PFSK-1 (cell line): Measurements from ENCODE around the gene PHRF1.

Experiments used
- FOXP2 ChIP-seq: optimal IDR thresholded peaks from 2 replicates; pipeline ENCODE3; 2011; ENCODE audit warnings: borderline replicate concordance, control low read depth, inconsistent platforms; ENCODE audit not compliant: insufficient read depth; ENCODE audit errors: extremely low read length, extremely low read depth
- POLR2AphosphoS5 ChIP-seq: IDR thresholded peaks from 2 replicates; pipeline ENCODE4 v1.6.1; 2012; ENCODE audit warnings: low read depth, mild to moderate bottlenecking, control low read depth, low read length, moderate library complexity
- SIN3A ChIP-seq: IDR thresholded peaks from 2 replicates; pipeline ENCODE4 v1.6.1; 2012; ENCODE audit warnings: mild to moderate bottlenecking, low read length, moderate library complexity, borderline replicate concordance; ENCODE audit not compliant: insufficient read depth
- TAF1 ChIP-seq: IDR thresholded peaks from 2 replicates; pipeline ENCODE4 v1.6.1; 2012; ENCODE audit warnings: low read length, control low read depth, borderline replicate concordance; ENCODE audit not compliant: insufficient read depth
- TF ChIP-seq, protein P1 (sequence below), 2 experiments: IDR thresholded peaks; 2 replicates each; pipeline versions ENCODE4 v1.6.1 to v1.8.0; 2011 to 2012; ENCODE audit warnings: low read depth in 2 of 2, low read length in 2 of 2, control low read depth in 1 of 2, inconsistent platforms in 1 of 2, mild to moderate bottlenecking in 1 of 2, moderate library complexity in 1 of 2; ENCODE audit not compliant: insufficient read depth in 1 of 2

Gene PHRF1

DNA sequence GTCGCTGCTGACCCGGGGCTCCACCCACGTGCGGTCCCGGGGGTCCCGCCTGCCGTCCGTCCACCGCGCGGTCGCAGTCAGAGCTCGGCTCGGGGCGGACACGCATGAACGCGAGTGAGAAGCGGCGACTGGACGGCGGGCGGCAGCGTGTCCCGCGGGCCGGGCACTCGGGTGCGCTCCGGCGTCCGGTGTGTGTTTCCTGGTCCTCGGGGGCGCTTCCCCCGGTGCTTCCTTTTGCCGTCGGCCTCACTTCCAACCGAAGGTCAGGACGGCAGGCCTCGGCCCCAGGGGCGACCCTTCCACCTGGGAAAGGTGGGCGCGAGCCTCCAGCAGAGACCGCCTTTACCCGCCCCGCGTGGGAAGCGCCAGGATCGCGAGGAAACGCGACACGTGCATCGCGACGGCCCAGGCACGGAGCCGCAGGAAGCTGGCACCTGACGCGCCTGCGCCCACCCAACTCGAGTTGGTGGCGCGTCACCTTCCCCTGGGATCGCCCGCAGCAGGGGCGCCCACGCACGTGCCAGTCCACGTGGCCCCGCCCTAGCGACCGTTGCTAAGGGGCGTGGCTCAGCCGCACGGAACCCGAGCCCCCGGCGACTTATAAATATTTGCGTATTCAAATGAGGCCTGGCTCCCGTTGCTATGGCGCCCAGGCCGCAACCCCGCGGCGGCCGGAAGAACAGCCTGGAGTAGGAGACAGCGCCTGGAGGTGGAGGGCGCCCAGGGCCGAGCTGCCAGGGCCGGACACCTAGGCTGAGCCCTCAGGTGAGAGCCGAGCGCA is 39.2 kb upstream of the PHRF1 start, which contains the start of gene LRRC56:
Gene LRRC56 (plus strand): TSS at position 687 of the 781 bp plus-strand sequence. CDS start 3,158 bp downstream, outside the sequence.
- TF ChIP-seq FOXP2 (no peak), SIN3A (no peak)

DNA sequence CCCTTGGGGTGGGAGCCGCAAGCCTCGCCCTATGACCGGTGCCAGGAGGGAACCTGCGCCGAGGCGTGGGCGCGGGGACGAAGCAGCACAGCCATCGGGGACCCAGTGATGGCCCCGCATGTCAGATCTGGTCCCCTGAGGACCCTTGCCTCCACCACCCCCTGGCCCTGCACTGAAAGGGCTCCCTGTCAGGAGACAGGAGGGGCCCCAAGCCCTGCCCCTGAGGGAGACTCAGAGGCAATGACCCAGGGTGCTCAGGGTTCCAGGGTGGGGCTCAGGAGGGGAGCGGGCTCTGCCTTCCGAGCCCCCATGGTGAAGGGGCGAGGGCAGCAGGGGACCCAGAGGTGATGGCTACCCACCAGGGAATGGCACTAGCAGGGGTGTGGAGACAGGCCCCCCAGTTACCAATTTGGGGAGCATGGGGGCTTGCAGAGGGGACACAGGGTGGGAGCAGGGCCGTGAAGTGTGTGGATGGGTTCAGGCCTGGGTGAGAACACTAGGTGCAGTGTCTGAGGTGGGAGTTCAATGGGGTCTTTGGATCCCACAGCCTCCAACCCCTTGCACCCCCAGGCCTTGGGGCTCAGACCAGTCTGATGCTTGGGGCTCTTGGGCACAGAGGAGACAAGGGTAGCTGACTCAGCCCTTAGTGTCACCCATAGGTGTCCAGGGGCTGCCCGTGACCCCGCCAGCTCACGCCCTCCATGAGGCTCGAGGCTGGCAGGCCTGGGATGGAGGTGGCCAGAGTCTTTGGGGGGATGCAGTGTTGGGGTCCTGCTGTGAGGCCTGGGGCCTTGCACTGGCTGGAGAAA is 38.4 kb upstream of the PHRF1 start:
- TF ChIP-seq, protein P1, sequence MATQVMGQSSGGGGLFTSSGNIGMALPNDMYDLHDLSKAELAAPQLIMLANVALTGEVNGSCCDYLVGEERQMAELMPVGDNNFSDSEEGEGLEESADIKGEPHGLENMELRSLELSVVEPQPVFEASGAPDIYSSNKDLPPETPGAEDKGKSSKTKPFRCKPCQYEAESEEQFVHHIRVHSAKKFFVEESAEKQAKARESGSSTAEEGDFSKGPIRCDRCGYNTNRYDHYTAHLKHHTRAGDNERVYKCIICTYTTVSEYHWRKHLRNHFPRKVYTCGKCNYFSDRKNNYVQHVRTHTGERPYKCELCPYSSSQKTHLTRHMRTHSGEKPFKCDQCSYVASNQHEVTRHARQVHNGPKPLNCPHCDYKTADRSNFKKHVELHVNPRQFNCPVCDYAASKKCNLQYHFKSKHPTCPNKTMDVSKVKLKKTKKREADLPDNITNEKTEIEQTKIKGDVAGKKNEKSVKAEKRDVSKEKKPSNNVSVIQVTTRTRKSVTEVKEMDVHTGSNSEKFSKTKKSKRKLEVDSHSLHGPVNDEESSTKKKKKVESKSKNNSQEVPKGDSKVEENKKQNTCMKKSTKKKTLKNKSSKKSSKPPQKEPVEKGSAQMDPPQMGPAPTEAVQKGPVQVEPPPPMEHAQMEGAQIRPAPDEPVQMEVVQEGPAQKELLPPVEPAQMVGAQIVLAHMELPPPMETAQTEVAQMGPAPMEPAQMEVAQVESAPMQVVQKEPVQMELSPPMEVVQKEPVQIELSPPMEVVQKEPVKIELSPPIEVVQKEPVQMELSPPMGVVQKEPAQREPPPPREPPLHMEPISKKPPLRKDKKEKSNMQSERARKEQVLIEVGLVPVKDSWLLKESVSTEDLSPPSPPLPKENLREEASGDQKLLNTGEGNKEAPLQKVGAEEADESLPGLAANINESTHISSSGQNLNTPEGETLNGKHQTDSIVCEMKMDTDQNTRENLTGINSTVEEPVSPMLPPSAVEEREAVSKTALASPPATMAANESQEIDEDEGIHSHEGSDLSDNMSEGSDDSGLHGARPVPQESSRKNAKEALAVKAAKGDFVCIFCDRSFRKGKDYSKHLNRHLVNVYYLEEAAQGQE (IDR thresholded peaks at IDR 0.05; ENCODE audit: insufficient read depth in 1 of 2, low read depth in 2 of 2, low read length in 2 of 2): no peak
- TF ChIP-seq SIN3A (no peak), TAF1 (no peak), POLR2AphosphoS5 (no peak), FOXP2 (no peak)

DNA sequence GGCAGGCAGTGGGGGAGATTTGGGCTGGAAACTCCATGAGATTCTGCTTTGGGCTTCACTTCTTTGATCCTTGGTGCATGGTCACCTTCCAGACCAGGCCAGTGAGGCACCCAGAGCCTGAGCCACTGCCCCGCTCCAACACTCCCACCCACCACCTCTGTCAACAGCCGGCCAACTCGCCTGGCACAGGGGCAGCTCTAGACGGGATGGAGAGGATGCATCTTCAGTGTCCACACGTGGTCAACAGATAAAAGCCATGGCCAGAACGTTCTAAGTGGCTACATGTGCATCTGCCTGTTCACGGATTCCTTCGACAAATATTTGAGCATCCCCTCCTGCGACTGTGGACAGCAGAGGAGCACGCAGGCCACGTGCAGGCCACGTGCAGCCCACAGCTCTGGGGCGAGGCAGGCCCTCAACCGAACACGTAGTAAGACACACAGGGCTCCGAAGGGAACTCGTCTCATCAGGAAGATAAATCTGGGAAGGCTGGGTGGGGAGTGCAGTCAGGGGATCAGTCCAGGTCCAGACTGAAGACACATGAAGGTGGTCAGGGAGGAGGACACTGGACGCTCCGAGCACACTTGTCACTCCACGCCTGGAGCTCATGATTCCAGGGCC is 37.7 kb upstream of the PHRF1 start:
- TF ChIP-seq POLR2AphosphoS5 (no peak), TAF1 (no peak), SIN3A (no peak), FOXP2 (no peak)
- TF ChIP-seq, protein P1 (IDR thresholded peaks at IDR 0.05; ENCODE audit: insufficient read depth in 1 of 2, low read depth in 2 of 2, low read length in 2 of 2): no peak

DNA sequence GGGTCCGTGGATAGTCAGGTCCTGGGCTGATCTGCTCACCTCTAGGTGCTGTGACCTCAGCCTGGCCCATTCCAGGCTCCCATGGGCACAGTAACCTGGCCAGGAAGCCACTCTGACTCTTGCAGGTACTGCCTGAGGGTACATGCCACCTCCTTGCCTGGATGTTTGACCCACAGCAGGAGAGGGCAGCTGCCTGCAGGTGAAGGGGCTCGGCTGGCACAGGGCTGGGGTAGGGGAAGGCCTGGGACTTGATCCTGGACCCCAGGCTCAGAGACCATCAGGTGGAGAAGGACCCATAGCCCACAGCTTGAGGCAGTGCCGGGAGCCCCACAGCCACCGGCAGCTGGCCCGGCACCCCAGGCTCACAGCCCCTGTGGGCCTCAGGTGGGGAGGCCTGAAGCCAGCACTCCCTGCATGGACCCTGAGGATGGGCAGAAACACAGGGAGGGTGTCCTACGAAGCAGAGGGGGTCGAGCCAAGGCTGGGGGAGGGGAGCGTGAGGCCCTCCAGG is 36.2 kb upstream of the PHRF1 start:
- TF ChIP-seq, protein P1 (IDR thresholded peaks at IDR 0.05; ENCODE audit: insufficient read depth in 1 of 2, low read depth in 2 of 2, low read length in 2 of 2): no peak
- TF ChIP-seq SIN3A (no peak), TAF1 (no peak), POLR2AphosphoS5 (no peak), FOXP2 (no peak)
